Panc1 (cell line): Measurements from ENCODE around the gene KRTAP5-7.

ENCODE experiments used
- POLR2AphosphoS5 ChIP-seq: IDR thresholded peaks from 2 replicates; pipeline ENCODE4 v1.6.1; 2012; ENCODE audit warnings: mild to moderate bottlenecking, low read depth, low read length, moderate library complexity
- TCF7L2 ChIP-seq: IDR thresholded peaks from 2 replicates; pipeline ENCODE4 v1.6.1; 2011; ENCODE audit warnings: mild to moderate bottlenecking, low read depth, low read length, inconsistent platforms
- TF ChIP-seq, protein P1 (sequence below): fragments of 450-650 bp; IDR thresholded peaks from 2 replicates; pipeline ENCODE4 v1.5.1; 2017; ENCODE audit warnings: mild to moderate bottlenecking

DNA sequence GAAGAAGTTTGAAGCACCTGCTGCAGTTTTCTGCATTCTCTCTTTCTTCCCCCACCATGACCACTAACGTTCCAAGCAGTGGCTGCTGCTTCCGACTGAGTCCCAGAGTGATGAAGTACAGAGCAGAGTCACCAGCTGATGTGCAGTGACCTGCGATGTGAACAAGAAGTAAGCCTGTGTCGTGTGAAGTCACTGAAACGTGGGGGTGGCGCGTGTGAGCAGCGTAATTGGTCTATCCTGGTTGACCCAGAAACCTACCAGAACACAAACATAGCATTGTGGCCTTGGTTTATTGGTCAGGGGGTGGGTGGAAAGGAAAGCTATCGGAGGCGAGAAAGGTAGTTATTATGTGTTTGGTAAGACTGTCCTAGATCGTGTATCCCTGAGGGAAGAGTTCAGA, 3.5 kb downstream of the KRTAP5-7 start:
- TF ChIP-seq TCF7L2 (no peak), POLR2AphosphoS5 (no peak)
- TF ChIP-seq, protein P1, sequence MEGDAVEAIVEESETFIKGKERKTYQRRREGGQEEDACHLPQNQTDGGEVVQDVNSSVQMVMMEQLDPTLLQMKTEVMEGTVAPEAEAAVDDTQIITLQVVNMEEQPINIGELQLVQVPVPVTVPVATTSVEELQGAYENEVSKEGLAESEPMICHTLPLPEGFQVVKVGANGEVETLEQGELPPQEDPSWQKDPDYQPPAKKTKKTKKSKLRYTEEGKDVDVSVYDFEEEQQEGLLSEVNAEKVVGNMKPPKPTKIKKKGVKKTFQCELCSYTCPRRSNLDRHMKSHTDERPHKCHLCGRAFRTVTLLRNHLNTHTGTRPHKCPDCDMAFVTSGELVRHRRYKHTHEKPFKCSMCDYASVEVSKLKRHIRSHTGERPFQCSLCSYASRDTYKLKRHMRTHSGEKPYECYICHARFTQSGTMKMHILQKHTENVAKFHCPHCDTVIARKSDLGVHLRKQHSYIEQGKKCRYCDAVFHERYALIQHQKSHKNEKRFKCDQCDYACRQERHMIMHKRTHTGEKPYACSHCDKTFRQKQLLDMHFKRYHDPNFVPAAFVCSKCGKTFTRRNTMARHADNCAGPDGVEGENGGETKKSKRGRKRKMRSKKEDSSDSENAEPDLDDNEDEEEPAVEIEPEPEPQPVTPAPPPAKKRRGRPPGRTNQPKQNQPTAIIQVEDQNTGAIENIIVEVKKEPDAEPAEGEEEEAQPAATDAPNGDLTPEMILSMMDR = no peak
